Lung (tissue), 12 donors: ENCODE measurements around the gene ADAMTS2. TPM values are rescaled to one million over a fixed set of nuclear protein-coding genes. Genes with fewer than 3 reads are reported as not detected.

ENCODE experiments used
- ATAC-seq: fragments of 200-7000 bp; cut with Tn5 transposase; one replicate; pipeline ENCODE4 v1.9.1; 2020; ENCODE audit warnings: moderate number of reproducible peaks; ENCODE audit not compliant: insufficient read depth, low FRiP score
- DNase-seq, 3 donors: peaks; one replicate each; pipeline ENCODE4 v3.0.0-alpha.2; 2013 to 2017
- H3K27ac ChIP-seq, 2 donors: one replicate each; pipeline ENCODE4 v1.5.1; 2013; ENCODE audit warnings: mild to moderate bottlenecking in 2 of 2, moderate library complexity in 2 of 2, control low read depth in 1 of 2, inconsistent platforms in 1 of 2, low read depth in 1 of 2, low read length in 1 of 2
- H3K27me3 ChIP-seq, 3 donors: one replicate each; pipeline ENCODE4 v1.5.1; 2013; ENCODE audit warnings: low read length in 2 of 3; ENCODE audit not compliant: control insufficient read depth in 3 of 3, insufficient read depth in 3 of 3
- H3K36me3 ChIP-seq, 4 donors: one replicate each; pipeline ENCODE4 v1.5.1; 2013; ENCODE audit warnings: low read length in 4 of 4, mild to moderate bottlenecking in 1 of 4, moderate library complexity in 1 of 4; ENCODE audit not compliant: control insufficient read depth in 4 of 4, insufficient read depth in 4 of 4
- H3K4me1 ChIP-seq, 5 donors: one replicate each; pipeline ENCODE4 v1.5.1; 2013; ENCODE audit warnings: low read length in 5 of 5, mild to moderate bottlenecking in 2 of 5, moderate library complexity in 1 of 5; ENCODE audit not compliant: control insufficient read depth in 5 of 5, insufficient read depth in 5 of 5
- H3K4me3 ChIP-seq: one replicate; pipeline ENCODE4 v1.5.1; 2013; ENCODE audit warnings: mild to moderate bottlenecking, control low read depth, moderate library complexity
- H3K9ac ChIP-seq, 2 donors: one replicate each; pipeline ENCODE4 v1.5.1; 2013; ENCODE audit warnings: low read length in 2 of 2, control low read depth in 1 of 2; ENCODE audit not compliant: insufficient read depth in 1 of 2
- H3K9me3 ChIP-seq, 4 donors: one replicate each; pipeline ENCODE4 v1.5.1; 2013; ENCODE audit warnings: low read length in 3 of 4, mild to moderate bottlenecking in 1 of 4, moderate library complexity in 1 of 4; ENCODE audit not compliant: control insufficient read depth in 4 of 4, insufficient read depth in 3 of 4
- CTCF ChIP-seq: IDR thresholded peaks from 2 replicates; pipeline ENCODE4 v1.5.1; 2012; ENCODE audit warnings: mild to moderate bottlenecking; ENCODE audit errors: control extremely low read depth, extremely low read depth
- WGBS, 2 donors: extraction: QIAGEN DNeasy Blood & Tissue Kit; methylation state at CpG; one replicate each; pipeline ENCODE4 v1.1.7; 2013; 5-methylcytosine and 5-hydroxymethylcytosine counted together
- polyA plus RNA-seq, 2 donors: library from polyadenylated mRNA; stranded (reverse); fragments of 200-250 nt; gene quantifications; one replicate each; pipeline ENCODE4 v1.2.1, GENCODE V29; 2013
- total RNA-seq, 2 donors: library from RNA; depleted of rRNA in 1 of 2; stranded (reverse); fragments of >200 nt in 1 of 2; gene quantifications; one replicate each; pipeline ENCODE4 v1.2.1, GENCODE V29; 2014 to 2021
- donor health status: control.
- donor health status: control.
- donor health status: Bipolar disorder and iron deficiency.
- donor health status: healthy.
- donor health status: DM: yes; HTN: yes; CAD: no.

ADAMTS2 gene
- total and polyA plus RNA-seq, 4 donors = 9.3 to 45.5 (median 28.7) TPM

DNA sequence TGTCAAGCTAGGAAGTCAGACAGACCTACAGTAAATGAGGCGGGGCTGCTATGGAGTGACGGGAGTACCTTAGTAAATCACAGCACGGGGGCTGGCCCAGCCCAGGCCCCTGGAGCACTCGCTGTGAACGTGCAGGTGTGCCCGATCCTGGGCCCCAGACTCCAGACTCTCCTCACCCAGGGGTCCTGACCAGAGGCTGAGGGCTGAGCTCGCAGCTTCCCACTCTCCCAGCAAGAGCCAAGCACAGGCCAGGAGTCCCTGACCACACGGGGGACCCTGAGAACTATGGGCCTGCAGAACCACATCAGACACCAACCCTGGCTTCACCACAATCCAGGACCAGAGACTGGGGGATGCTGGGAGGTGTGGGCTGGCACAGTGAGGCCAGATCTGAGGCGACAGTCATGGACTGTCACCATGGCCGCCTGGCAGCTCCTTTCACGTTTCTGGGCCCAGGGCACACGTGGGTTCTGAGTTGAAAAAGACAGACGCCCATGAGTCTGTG is 73.4 kb downstream of the ADAMTS2 start:
- WGBS, 2 donors = 72 to 90% methylated on average over 13 of the region's 13 CpGs
- Histone ChIP-seq H3K27ac (peak overlapping the region in 1 of 2 donors; percentile 29), H3K4me3 (no peak overlapping the region), H3K27me3 (no peaks in the 10 kb centered on the region), H3K9ac (no peak overlapping the region), H3K36me3 (peaks cover 0 to 6% (median under 1%) of the 10 kb centered on the region in 4 donors), H3K4me1 (peaks cover 0 to 84% (median 62%) of the 10 kb centered on the region in 5 donors), H3K9me3 (no peaks in the 10 kb centered on the region)
- DNase-seq (peak in 1 of 3 donors; percentile 16), ATAC-seq (no peak)
- TF ChIP-seq CTCF = no peak

DNA sequence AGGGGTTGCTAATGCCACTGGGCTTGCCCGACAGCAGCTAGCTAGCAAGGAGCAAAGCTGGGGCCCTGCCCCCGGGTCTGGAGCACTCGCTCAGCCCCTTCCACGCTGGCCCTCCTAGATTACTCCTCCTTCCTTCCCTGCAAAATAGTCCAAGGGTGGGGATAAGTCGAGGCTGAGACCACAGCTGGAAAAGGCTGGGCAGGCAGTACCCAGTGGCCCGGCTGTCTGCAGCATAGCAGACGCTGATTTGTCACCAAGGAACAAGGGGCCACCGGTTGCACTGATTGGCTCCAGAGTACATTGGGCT is 73.9 kb downstream of the ADAMTS2 start:
- Histone ChIP-seq H3K9ac (no peak overlapping the region), H3K27ac (peak overlapping the region in 1 of 2 donors; percentile 65), H3K9me3 (no peaks in the 10 kb centered on the region), H3K27me3 (no peaks in the 10 kb centered on the region), H3K4me1 (peaks cover 0 to 83% (median 65%) of the 10 kb centered on the region in 5 donors), H3K36me3 (peaks cover 0 to 6% (median under 1%) of the 10 kb centered on the region in 4 donors), H3K4me3 (no peak overlapping the region)
- ATAC-seq (no peak), DNase-seq (no peak)
- no peak for TF ChIP-seq CTCF
- 72 to 83% methylated on average over 8 of the region's 8 CpGs for WGBS, 2 donors

GRCh38 chr5:179270581-179271427 is 74.5 kb downstream of the ADAMTS2 start:
- ATAC-seq (no peak), DNase-seq (peak; percentile 92 to 95 (median 94))
- 61 to 76% methylated on average over 15 of the region's 15 CpGs for WGBS, 2 donors
- H3K36me3 ChIP-seq = peaks cover 0 to 6% (median under 1%) of the 10 kb centered on the region in 4 donors
- H3K27ac ChIP-seq = peak overlapping the region in 1 of 2 donors; percentile 65
- H3K4me3 ChIP-seq = no peak overlapping the region
- no peaks in the 10 kb centered on the region for H3K9me3 ChIP-seq
- TF ChIP-seq CTCF = no peak
- H3K27me3 ChIP-seq = no peaks in the 10 kb centered on the region
- peaks cover 0 to 83% (median 65%) of the 10 kb centered on the region in 5 donors for H3K4me1 ChIP-seq
- no peak overlapping the region for H3K9ac ChIP-seq
